OCI-M2 (cell line): ENCODE results near the gene TRIM27.
"Not testable (repeated sequence)": the region's sequence is repeated elsewhere in the genome, so short reads cannot be mapped to it uniquely, and the experiment has no call there.

Experiments used
- DNase-seq: peaks from one replicate; lab custom pipeline; 2025; ENCODE audit not compliant: unreplicated experiment; lab: John Stamatoyannopoulos, UW

The TRIM27 gene

GRCh38 chr6:28866205-28867085, 57.3 kb downstream of the TRIM27 start:
- DNase-seq: peak; percentile 68

- DNase-seq: peak; percentile 98
These were observed 58.2 kb downstream of the TRIM27 start for GRCh38 chr6:28865401-28866204.

- DNase-seq: peak; percentile 66
These were observed 59.4 kb downstream of the TRIM27 start for GRCh38 chr6:28864326-28864923.

GRCh38 chr6:28863604-28864325, 60.0 kb downstream of the TRIM27 start:
- DNase-seq: peak; percentile 94

GRCh38 chr6:28862077-28862476, 61.7 kb downstream of the TRIM27 start:
- DNase-seq: no peak

GRCh38 chr6:28861339-28861738, 62.4 kb downstream of the TRIM27 start:
- no peak for DNase-seq

GRCh38 chr6:28860581-28860980, 63.2 kb downstream of the TRIM27 start:
- DNase-seq: no peak

- no peak for DNase-seq
These were observed 64.8 kb downstream of the TRIM27 start for GRCh38 chr6:28858963-28859362.

GRCh38 chr6:28856620-28857005, 67.2 kb downstream of the TRIM27 start:
- no peak for DNase-seq

GRCh38 chr6:28854405-28854804, 69.4 kb downstream of the TRIM27 start:
- not testable (repeated sequence) for DNase-seq
